ENCODE measurements around the gene MRTFB.

DNA sequence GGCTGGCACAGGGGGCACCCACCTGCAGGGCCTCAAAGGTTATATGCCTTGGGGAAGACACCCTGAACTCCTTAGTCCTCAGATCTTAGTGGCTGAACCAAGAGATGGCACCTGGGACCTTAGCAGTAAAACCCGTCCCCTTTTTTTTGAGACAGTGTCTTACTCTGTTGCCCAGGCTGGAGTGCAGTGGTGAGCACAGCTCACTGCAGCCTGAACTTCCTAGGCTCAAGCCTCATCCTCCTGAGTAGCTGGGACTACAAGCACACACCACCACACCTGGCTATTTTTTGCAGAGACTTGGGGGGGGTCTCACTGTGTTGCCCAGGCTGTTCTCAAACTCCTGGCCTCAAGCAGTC lies 237.2 kb downstream of the MRTFB start:
- no peak for TF ChIP-seq GATA2 (IDR thresholded peaks at IDR 0.05; ENCODE audit: low read depth, low read length)
- no peak for TF ChIP-seq GATA3 (IDR thresholded peaks at IDR 0.05; ENCODE audit: low read depth, low read length)

Data from SH-SY5Y (cell line).